ENCODE results near the gene TMEM25. TPM values are rescaled to one million over a fixed set of nuclear protein-coding genes. Genes with fewer than 3 reads are reported as not detected.

Gene TMEM25
- total and polyA plus RNA-seq, 2 of the 13 experiments (the other 11 are each of a cell fraction or from before 2014, with no cell fraction given) = 7.5 to 17.2 TPM

DNA sequence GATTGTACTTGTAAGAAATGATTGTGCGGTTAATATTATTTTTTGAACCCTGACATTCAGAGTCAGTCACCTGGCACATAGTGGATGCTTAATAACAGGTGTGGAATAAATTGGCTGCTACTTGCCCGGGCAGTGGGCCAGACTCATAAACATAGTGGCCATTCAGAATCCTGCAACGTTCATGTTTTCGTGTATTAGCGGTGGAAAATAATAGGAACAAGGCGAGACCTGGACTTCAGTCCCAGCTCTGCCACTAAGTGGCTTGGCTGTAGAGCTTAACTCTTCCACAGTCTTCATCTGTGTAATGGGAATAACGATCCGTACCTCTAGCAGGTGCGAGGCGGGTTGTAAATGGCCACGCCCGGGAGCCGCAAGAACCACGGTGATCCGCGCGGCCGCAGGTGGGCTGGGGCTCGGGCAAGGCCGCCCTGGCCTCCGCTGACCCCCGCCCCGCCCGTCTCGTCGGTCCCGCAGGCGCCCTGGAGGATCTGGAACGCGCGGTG, 761 bp upstream of the TMEM25 start (continued):
- no peak for TF ChIP-seq NAIF1 (CRISPR knock-in tag; IDR thresholded peaks at IDR 0.05; ENCODE audit: borderline replicate concordance)
- no peak for TF ChIP-seq ZNF652 (CRISPR knock-in tag; IDR thresholded peaks at IDR 0.05; ENCODE audit: borderline replicate concordance, low read depth)
- TF ChIP-seq ELF4 (CRISPR knock-in tag; IDR thresholded peaks at IDR 0.05; ENCODE audit: borderline replicate concordance) = no peak
- peak; percentile 28; the same call in 1 of the 2 replicates for TF ChIP-seq ZNF891 (CRISPR knock-in tag; IDR thresholded peaks at IDR 0.05)
- TF ChIP-seq ARNT2 (CRISPR knock-in tag; IDR thresholded peaks at IDR 0.05; ENCODE audit: low read depth) = 0 out of 2 replicates have a peak, but pooled peaks have one; percentile 1
- TF ChIP-seq, protein P1, sequence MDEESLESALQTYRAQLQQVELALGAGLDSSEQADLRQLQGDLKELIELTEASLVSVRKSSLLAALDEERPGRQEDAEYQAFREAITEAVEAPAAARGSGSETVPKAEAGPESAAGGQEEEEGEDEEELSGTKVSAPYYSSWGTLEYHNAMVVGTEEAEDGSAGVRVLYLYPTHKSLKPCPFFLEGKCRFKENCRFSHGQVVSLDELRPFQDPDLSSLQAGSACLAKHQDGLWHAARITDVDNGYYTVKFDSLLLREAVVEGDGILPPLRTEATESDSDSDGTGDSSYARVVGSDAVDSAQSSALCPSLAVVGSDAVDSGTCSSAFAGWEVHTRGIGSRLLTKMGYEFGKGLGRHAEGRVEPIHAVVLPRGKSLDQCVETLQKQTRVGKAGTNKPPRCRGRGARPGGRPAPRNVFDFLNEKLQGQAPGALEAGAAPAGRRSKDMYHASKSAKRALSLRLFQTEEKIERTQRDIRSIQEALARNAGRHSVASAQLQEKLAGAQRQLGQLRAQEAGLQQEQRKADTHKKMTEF (CRISPR knock-in tag; IDR thresholded peaks at IDR 0.05) = no peak
- TF ChIP-seq, protein P2, sequence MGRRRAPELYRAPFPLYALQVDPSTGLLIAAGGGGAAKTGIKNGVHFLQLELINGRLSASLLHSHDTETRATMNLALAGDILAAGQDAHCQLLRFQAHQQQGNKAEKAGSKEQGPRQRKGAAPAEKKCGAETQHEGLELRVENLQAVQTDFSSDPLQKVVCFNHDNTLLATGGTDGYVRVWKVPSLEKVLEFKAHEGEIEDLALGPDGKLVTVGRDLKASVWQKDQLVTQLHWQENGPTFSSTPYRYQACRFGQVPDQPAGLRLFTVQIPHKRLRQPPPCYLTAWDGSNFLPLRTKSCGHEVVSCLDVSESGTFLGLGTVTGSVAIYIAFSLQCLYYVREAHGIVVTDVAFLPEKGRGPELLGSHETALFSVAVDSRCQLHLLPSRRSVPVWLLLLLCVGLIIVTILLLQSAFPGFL (CRISPR knock-in tag; IDR thresholded peaks at IDR 0.05) = no peak
- TF ChIP-seq MAFK (conservative IDR thresholded peaks at IDR 0.05 in 1 of 2, IDR thresholded peaks at IDR 0.05 in 1 of 2; ENCODE audit: low read length in 2 of 2) = no peak
- TF ChIP-seq RFXANK (CRISPR knock-in tag; IDR thresholded peaks at IDR 0.05) = no peak
- TF ChIP-seq ZFX (CRISPR knock-in tag; IDR thresholded peaks at IDR 0.05; ENCODE audit: low read depth) = no peak
- 0 out of 2 replicates have a peak, but pooled peaks have one; percentile 3 for TF ChIP-seq KLF11 (CRISPR knock-in tag; IDR thresholded peaks at IDR 0.05)
- TF ChIP-seq PRMT3 (CRISPR knock-in tag; IDR thresholded peaks at IDR 0.05; ENCODE audit: borderline replicate concordance, low read depth) = 0 out of 2 replicates have a peak, but pooled peaks have one; percentile 29
- no peak for TF ChIP-seq ARID3A (IDR thresholded peaks at IDR 0.05; ENCODE audit: low read depth, low read length)
- 0 out of 2 replicates have a peak, but pooled peaks have one; percentile 34 for TF ChIP-seq TARDBP (CRISPR knock-in tag; IDR thresholded peaks at IDR 0.05)
- no peak; the same call in 1 of the 2 replicates for TF ChIP-seq PATZ1 (CRISPR knock-in tag; IDR thresholded peaks at IDR 0.05)
- TF ChIP-seq, protein P3, sequence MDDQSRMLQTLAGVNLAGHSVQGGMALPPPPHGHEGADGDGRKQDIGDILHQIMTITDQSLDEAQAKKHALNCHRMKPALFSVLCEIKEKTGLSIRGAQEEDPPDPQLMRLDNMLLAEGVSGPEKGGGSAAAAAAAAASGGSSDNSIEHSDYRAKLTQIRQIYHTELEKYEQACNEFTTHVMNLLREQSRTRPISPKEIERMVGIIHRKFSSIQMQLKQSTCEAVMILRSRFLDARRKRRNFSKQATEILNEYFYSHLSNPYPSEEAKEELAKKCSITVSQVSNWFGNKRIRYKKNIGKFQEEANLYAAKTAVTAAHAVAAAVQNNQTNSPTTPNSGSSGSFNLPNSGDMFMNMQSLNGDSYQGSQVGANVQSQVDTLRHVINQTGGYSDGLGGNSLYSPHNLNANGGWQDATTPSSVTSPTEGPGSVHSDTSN (CRISPR knock-in tag; IDR thresholded peaks at IDR 0.05; ENCODE audit: borderline replicate concordance) = no peak
- no peak for TF ChIP-seq ZNF143 (CRISPR knock-in tag; IDR thresholded peaks at IDR 0.05)
- TF ChIP-seq ARID2 (CRISPR knock-in tag; IDR thresholded peaks at IDR 0.05; ENCODE audit: borderline replicate concordance) = 0 out of 2 replicates have a peak, but pooled peaks have one; percentile 11
- TF ChIP-seq BRF2 (CRISPR knock-in tag; IDR thresholded peaks at IDR 0.05) = 0 out of 2 replicates have a peak, but pooled peaks have one; percentile 5
- no peak for TF ChIP-seq KLF9 (CRISPR knock-in tag; IDR thresholded peaks at IDR 0.05; ENCODE audit: low read depth)

Data from HepG2 (cell line).